Hepatocyte (in vitro differentiated cells): ENCODE measurements around the gene HIP1R.

Source experiments
- EZH2phosphoT487 ChIP-seq: fragments of 200-600 bp; sonication (generic); IDR thresholded peaks from one replicate; pipeline ENCODE4 v1.6.1; 2018; ENCODE audit warnings: antibody characterized with exemption, mild to moderate bottlenecking, low read depth, moderate library complexity; ENCODE audit not compliant: unreplicated experiment, severe bottlenecking
- TF ChIP-seq, protein P1 (sequence below): fragments of 200-600 bp; sonication (generic); IDR thresholded peaks from 2 replicates; pipeline ENCODE4 v1.5.1; 2016; ENCODE audit warnings: antibody characterized with exemption, mild to moderate bottlenecking; ENCODE audit not compliant: poor library complexity

DNA sequence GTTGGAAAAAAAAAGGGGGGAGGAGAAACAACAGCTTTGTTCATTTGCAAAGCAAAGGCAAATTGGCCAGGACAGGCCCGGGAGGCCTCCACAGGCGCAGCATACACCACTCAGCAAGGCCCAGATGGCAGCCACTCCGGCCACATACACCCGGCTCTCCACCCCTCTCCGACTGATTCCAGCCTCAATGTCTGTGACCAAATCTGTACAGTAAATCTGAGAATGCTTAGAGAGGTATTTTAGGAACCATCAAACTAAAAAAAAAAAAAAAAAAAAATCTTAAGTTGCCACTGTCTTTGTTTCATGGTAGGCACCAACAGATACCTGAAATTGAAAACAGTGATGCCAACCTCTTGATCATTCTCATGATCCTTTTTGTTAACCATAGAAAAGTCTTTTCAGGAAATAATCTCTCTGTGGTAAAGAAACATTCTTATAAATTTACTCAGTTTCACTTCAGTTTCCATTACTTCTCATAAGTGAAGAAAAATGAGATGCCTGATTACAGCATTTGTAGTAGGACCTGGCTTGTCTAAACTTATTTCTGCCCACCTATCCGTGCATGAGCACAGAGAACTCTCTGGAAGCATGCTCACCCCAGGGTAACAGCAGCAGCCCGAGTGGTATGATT lies 40.4 kb downstream of the HIP1R start:
- TF ChIP-seq, protein P1, sequence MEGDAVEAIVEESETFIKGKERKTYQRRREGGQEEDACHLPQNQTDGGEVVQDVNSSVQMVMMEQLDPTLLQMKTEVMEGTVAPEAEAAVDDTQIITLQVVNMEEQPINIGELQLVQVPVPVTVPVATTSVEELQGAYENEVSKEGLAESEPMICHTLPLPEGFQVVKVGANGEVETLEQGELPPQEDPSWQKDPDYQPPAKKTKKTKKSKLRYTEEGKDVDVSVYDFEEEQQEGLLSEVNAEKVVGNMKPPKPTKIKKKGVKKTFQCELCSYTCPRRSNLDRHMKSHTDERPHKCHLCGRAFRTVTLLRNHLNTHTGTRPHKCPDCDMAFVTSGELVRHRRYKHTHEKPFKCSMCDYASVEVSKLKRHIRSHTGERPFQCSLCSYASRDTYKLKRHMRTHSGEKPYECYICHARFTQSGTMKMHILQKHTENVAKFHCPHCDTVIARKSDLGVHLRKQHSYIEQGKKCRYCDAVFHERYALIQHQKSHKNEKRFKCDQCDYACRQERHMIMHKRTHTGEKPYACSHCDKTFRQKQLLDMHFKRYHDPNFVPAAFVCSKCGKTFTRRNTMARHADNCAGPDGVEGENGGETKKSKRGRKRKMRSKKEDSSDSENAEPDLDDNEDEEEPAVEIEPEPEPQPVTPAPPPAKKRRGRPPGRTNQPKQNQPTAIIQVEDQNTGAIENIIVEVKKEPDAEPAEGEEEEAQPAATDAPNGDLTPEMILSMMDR = no peak
- no peak for TF ChIP-seq EZH2phosphoT487
